SK-N-SH treated with all-trans-retinoic acid at 6 μM for 48 hours (cell line): ENCODE measurements around the gene ARL16.

Source experiments
- ARNTL ChIP-seq: fragments of 450-650 bp; formaldehyde crosslinking; IDR thresholded peaks from 2 replicates; pipeline ENCODE4 v1.5.0; 2020; ENCODE audit warnings: low read depth, mild to moderate bottlenecking, moderate library complexity, borderline replicate concordance
- CSDC2 ChIP-seq: fragments of 250-450 bp; sonication (Bioruptor Pico); IDR thresholded peaks from 2 replicates; pipeline ENCODE4 v1.5.0; 2020; ENCODE audit warnings: mild to moderate bottlenecking, moderate library complexity
- PPARA ChIP-seq: fragments of 250-450 bp; sonication (Bioruptor Pico); IDR thresholded peaks from 2 replicates; pipeline ENCODE4 v1.5.0; 2020; ENCODE audit warnings: mild to moderate bottlenecking, borderline replicate concordance
- ZNF70 ChIP-seq: fragments of 450-650 bp; formaldehyde crosslinking; IDR thresholded peaks from 2 replicates; pipeline ENCODE4 v1.5.0; 2020; ENCODE audit warnings: mild to moderate bottlenecking, moderate library complexity
- TF ChIP-seq, protein P1 (sequence below): fragments of 250-450 bp; sonication (Bioruptor Pico); IDR thresholded peaks from 2 replicates; pipeline ENCODE4 v1.5.1; 2020; ENCODE audit warnings: low read depth, mild to moderate bottlenecking, moderate library complexity

DNA sequence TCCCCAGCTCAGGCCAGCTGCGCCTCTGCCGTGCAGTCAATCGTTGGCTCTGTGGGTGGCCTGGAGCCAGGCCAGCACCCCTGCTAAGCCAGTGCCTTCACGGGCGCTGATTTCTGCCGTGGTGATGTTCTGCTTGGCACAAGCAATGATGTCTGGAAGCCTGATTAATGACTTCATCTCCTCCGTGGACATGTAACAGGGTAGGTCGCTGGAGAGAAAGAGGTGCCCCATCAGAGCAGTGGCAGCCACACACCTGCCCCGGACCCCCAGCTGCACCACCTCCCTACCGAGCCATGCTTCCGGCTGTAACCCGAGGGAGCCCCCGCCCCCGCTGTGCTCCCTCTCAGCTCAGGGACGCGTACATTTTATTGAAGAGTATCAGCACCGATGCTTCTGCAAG, 1.9 kb downstream of the ARL16 start:
- TF ChIP-seq, protein P1, sequence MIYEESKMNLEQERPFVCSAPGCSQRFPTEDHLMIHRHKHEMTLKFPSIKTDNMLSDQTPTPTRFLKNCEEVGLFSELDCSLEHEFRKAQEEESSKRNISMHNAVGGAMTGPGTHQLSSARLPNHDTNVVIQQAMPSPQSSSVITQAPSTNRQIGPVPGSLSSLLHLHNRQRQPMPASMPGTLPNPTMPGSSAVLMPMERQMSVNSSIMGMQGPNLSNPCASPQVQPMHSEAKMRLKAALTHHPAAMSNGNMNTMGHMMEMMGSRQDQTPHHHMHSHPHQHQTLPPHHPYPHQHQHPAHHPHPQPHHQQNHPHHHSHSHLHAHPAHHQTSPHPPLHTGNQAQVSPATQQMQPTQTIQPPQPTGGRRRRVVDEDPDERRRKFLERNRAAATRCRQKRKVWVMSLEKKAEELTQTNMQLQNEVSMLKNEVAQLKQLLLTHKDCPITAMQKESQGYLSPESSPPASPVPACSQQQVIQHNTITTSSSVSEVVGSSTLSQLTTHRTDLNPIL (CRISPR knock-in tag), result no peak
- TF ChIP-seq CSDC2 (CRISPR knock-in tag), result no peak
- TF ChIP-seq ZNF70 (CRISPR knock-in tag), result no peak
- no peak for TF ChIP-seq ARNTL (CRISPR knock-in tag)
- TF ChIP-seq PPARA (CRISPR knock-in tag), result no peak
